GM12892 (cell line): ENCODE measurements around the gene ARHGAP22.

Experiments used
- POLR2A ChIP-seq: IDR thresholded peaks from 2 replicates; pipeline ENCODE4 v1.6.1; 2011; ENCODE audit warnings: low read depth, low read length, control low read depth
- TAF1 ChIP-seq: IDR thresholded peaks from 2 replicates; pipeline ENCODE4 v1.6.1; 2011; ENCODE audit warnings: low read depth, mild to moderate bottlenecking, control low read depth, low read length, borderline replicate concordance

DNA sequence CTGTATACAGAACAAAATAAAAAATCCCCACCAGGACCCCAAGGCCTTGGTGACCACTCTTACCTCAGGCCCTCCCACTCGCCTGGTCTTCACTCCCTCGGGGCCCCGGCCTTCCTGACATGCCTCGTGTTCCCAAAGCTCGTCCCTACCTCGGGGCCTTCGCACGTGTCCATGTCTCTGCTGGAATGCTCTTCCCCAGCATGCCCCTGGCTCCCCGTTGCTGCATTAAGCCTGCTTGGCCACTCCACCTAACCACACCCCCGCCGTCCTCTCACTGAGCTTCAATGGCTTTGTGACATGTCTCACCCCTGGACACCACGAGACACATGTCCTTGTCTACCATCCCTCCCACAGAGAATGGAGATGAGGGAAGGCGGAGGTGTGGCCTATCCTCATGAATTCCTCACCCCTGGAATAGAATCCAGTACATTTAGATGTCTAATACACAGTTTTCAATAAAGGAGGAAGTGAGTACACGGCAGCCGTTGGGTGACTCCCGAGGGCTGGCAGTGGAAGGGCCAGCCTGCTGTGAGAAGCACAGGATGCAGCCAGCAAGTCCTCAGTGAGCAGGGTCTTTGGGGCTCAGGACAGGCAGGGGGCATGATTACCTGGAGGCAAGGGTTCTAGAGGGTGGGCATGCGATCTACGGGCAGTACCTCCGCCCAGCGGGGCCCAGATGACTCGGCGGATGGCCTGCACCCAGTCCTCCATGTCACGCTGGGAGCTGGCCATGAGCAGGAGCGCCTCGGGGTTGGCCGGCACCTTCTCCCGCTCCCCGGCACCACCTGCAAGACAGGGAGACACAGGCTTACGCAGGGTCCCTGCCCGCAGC lies 125.7 kb downstream of the ARHGAP22 start:
- TF ChIP-seq TAF1, result no peak
- TF ChIP-seq POLR2A, result no peak
